ENCODE measurements around the gene RAPGEF6.
"Not testable (repeated sequence)": the region's sequence is repeated elsewhere in the genome, so short reads cannot be mapped to it uniquely, and the experiment has no call there.

Gene RAPGEF6, protein sequence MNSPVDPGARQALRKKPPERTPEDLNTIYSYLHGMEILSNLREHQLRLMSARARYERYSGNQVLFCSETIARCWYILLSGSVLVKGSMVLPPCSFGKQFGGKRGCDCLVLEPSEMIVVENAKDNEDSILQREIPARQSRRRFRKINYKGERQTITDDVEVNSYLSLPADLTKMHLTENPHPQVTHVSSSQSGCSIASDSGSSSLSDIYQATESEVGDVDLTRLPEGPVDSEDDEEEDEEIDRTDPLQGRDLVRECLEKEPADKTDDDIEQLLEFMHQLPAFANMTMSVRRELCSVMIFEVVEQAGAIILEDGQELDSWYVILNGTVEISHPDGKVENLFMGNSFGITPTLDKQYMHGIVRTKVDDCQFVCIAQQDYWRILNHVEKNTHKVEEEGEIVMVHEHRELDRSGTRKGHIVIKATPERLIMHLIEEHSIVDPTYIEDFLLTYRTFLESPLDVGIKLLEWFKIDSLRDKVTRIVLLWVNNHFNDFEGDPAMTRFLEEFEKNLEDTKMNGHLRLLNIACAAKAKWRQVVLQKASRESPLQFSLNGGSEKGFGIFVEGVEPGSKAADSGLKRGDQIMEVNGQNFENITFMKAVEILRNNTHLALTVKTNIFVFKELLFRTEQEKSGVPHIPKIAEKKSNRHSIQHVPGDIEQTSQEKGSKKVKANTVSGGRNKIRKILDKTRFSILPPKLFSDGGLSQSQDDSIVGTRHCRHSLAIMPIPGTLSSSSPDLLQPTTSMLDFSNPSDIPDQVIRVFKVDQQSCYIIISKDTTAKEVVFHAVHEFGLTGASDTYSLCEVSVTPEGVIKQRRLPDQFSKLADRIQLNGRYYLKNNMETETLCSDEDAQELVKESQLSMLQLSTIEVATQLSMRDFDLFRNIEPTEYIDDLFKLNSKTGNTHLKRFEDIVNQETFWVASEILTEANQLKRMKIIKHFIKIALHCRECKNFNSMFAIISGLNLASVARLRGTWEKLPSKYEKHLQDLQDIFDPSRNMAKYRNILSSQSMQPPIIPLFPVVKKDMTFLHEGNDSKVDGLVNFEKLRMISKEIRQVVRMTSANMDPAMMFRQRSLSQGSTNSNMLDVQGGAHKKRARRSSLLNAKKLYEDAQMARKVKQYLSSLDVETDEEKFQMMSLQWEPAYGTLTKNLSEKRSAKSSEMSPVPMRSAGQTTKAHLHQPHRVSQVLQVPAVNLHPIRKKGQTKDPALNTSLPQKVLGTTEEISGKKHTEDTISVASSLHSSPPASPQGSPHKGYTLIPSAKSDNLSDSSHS (N-terminal part only)

DNA sequence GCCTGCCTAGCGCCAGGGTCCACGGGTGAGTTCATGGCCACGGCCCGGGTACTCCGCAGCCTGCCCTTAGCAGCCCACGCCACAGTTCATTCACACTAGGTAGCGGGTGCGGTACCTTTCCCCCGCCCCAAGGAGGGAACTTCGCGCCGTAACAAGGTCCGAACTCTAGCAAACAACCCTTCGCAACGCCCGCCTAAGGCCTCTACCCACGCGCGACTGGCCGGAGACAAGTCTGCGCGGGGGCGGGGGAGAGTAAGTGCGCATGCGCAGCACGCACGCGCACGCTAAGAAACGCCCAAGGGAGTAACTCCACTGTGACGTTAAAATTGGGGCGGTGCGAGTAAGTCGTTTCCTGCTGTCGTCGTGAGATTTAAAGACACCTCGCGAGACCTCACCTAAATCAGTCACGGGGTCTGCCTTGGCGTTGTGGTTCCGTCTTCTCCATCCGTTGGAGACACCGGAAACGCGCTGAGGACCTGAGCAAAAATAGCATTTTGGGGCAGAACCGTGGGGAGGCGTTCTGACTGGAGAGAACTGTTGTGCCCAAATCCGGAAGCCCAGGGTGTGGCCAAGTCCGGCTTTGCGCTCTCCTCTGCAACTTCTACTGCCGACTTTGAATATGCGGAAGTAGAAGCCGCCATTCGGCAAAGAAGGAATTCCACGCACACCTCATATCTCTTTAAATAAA, at the start of gene RAPGEF6:
RAPGEF6 (minus strand) TSS at position 234 of the 688 bp plus-strand sequence; CDS start at position 35, 199 bp downstream.
- peak; percentile 94 to 95 for DNase-seq

DNA sequence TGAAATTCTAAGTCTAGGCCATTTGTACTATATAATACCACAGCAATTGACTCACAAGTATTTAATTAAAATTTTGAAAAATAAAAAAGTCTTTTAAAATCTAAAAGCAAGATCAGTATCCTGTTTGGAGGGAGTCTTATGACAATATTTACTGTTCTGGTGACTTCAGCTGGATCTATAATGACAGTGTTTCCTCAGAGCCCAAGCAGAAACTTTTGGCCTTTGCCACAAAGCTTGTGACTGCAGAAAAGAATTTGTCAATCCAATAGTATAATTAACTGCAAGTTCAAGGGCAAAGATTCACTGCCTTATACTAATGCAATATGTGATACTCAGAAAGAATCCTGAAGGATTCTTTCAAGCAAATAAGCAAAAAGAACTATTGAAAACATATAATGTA, 49.6 kb upstream of the RAPGEF6 start:
- DNase-seq = no peak

DNA sequence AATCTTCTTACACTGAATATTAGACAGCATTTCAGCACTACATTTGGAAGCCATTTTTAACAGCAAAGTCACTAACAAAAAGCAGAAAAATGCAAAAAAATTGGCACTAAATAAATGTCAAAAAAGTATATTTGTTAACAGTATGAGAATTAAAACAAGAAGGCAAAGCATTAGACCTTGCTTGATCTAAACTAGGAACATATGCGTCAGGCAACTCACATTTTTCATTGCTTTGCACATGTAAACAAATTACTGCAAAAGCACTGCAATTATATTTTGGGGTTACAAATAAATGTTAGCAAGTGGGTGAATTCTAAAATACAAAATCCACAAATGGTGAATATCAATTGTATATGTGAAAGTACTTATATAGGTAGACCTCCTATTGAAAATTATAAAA, 49.0 kb upstream of the RAPGEF6 start:
- DNase-seq = no peak

DNA sequence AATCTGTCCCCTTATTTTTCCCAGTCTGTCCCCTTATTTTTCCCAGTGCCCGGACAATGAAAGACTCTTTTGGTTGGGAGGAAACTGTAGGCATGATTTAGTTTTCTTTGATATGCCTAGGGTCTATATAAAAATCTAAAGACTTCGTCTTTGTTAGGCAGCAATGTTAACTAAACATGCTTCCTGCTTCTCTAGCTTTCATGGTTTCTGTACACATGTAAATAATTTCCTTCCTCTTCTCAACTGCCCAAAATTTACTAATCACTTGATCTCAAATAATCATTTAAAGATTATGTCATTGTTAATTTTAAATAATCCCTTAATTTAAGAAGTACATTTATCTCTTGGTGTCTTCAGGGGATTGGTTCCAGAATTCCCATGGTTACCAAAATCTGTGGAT, 47.8 kb upstream of the RAPGEF6 start:
- DNase-seq = no peak

DNA sequence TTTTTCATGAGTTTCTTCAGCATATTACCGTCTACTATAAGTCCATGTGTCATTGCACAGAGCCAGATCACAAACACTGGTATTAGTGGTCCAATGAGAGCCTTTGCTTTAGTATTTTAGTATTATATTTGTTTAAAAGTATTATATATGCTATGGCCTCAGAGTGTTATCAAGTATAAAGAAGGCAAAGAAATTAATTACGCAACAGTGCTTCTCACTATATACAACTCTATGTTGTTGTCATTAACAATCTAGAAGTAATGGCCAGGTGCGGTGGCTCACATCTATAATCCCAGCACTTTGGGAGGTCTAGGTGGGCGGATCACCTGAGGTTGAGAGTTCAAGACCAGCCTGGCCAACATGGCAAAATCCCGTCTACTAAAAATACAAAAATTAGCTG, 47.1 kb upstream of the RAPGEF6 start:
- DNase-seq = no peak

DNA sequence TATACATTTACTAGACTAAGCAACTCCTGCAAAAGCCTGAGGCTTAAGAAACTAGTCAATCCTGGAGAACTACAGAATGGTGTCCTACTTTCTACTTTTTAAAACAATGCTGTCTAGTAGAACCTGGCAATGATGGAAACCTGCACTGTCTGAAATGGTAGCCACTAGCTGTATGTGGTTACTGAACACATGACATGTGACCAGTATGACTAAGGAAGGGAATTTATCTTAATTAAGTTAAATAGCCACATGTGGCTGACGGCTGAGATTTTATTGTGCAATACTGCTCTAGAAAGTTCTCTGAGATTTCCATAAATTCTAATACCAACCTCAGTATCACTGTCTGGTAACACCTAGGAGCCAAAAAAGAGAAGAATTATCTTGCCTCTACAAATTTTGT, 44.9 kb upstream of the RAPGEF6 start:
- no peak for DNase-seq

DNA sequence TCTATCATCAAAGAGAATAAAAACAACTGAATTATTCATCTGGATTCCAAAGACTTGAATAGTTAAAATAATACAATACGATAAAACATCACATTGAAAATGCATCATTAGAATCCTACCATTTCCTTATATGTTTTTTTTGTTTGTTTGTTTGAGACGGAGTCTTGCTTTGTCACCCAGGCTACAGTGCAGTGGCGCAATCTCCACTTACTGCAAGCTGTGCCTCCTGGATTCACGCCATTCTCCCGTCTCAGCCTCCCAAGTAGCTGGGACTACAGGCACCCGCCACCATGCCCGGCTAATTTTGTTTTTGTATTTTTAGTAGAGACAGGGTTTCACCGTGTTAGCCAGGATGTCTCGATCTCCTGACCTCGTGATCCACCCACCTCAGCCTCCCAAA, 43.2 kb upstream of the RAPGEF6 start:
- not testable (repeated sequence) for DNase-seq

DNA sequence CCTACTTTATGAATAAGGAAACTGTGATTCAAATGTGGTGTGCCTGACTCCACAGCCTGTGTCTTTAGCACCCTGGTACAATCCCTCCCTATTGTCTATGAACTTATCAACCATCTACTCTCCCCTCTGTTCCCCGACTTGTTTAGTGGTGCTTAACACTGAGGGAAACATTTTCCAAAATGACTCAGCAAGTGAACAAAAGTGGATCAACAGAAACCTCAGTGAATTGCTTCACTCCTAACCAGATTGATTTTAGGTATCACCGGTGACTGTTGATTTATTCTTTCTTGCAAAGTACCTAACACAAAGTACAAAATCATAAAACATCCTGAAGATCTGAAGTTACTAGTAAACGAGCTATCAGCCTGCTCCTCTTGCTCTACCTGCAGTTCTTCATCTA, 42.1 kb upstream of the RAPGEF6 start:
- no peak for DNase-seq

DNA sequence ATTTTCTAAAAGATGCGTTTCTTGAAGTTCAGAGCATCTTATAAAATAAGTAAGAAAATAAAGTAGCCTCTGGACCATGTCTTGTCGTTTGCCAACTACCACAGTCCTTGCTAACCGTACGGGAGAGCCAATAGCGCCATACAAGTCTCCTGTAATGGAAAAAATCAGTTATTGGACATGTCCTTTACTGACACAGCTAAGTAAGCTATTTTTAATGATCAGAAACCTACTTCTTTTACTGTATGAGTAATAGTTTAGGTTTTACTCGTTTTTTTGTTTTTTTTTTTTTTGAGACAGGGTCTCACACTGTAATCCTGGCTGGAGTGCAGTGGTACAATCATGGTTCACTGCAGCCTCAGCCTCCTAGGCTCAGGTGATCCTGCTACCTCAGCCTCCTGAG, 37.7 kb upstream of the RAPGEF6 start:
- no peak for DNase-seq

DNA sequence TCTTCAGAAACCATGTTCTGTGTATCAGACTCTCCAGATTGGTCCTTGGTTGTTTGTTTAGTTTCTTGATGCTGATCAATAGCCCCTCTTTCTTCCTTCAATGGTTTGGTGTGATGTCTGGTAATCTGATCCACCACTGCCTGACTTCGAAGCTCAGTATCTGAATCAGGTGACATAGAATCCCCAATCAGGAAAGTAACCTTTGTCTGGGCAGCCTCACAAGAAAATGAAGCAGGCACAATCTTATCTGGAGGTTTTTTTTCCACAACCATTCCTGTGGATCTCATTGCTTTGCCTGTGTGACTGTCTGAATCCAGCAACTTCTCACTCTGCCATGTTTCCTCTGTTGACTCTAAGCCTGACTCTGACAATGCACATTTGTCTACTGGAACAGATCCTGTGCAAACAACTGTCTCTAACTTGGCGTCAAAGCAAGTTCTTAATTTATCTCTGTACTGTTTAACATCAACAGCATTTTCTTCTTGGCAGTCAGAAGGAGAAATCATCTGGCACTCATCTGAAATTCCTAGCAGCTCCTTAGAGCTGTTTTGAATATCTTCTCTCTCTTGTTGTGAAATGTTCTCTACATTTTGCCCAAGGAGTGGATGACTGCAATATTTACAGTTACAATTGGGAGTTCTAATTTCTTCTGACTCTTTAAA, 37.1 kb upstream of the RAPGEF6 start:
- no peak for DNase-seq

DNA sequence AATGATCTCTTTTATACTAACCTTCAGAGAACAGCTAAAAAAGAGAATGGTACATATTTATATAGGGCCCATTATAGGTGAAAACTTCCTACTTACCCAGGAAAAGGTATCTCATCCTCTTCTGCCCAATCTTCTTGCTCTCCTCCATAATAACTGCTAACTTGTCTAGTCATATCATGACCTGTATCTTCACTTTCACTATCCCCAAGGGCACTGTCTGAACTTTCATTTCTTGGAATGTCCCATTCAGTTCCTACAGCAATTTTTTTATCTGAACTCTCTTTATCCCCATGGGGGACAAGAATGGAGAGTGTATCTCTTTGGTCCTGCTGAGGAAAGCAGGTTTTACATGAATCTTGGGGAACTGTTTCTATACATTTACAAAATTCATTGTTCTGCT, 36.4 kb upstream of the RAPGEF6 start:
- DNase-seq = no peak

DNA sequence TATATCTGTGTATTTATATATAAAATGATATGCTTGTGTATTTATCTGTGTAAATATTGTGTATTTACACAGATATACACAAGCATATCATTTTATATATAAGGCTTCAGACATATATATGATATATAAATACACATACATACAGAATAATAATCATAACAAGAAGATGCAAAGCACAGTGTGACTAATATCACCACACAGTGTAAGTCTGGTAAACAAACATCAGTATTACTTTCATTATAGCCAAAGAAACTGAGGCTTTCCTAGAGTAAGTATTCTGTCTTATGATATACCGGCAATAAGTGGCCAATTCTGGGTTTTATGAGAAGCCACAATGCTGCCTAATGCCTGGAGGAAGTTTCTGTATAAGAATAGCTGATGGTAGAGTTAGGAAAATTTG, 29.9 kb upstream of the RAPGEF6 start:
- no peak for DNase-seq

DNA sequence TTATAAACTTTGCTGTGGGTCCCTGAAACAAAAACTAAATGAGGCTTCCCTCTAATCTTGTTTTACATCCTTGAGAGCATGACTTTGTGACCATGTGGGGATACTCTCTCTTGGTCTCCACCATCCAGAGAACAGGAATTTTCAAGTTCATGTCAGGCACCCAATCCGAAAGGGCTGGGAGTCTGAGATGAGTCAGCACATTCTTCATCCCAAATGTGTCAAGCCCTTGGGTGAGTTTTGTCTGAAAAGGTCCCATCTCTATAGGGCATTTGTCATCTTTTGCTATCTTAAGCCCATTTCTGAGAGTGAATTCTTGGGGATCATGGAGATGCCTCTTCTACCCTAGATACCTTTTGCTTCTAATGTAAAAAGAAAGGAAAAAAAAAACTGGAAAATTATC, 26.9 kb upstream of the RAPGEF6 start:
- no peak for DNase-seq

DNA sequence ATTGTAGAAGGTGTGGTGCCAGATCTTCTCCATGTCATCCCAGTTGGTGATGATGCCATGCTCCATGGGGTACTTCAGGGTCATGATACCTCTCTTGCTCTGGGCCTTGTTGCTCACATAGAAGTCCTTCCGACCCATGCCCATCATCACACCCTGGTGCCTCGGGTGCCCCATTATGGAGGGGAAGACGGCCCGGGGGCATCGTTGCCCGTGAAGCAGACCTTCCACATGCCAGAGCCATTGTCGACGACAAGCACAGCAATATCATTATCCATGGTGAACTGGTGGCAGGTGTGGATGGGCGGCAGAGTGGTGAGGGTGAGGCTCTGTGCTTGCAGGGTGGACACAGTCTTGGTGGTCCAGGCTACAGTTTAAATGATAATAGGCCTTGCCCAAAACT, 24.8 kb upstream of the RAPGEF6 start:
- no peak for DNase-seq

DNA sequence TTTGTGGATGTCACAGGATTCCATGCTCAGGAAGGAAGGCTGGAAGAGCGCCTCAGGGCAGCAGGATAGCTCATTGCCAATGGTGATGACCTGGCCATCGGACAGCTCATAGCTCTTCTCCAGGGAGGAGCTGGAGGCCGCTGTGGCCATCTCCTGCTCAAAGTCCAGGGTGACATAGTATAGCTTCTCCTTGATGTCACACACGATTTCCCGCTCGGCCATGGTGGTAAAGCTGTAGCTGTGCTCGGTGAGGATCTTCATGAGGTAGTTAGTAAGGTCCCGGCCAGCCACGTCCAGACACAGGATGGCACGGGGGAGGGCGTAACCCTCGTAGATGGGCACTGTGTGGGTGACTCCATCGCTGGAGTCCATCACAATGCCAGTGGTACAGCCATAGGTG, 24.3 kb upstream of the RAPGEF6 start:
- DNase-seq = no peak

DNA sequence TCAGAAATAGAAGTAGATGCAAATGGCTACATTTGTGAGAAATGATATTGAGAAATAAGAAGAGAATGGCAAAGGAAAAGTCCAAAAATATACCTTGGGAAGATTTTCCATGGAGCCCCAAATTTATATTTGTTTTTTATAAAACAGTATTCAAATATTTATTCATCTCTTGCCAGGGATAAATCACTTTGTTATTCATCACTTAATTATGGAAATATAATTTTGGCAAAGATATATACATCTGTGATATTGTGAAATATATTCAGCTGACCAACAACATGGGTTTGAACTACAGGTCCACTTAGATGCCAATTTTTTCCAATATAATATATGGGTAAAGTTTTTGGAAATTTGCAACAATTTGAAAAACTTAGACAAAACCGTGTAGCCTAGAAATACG, 19.7 kb upstream of the RAPGEF6 start:
- no peak for DNase-seq

DNA sequence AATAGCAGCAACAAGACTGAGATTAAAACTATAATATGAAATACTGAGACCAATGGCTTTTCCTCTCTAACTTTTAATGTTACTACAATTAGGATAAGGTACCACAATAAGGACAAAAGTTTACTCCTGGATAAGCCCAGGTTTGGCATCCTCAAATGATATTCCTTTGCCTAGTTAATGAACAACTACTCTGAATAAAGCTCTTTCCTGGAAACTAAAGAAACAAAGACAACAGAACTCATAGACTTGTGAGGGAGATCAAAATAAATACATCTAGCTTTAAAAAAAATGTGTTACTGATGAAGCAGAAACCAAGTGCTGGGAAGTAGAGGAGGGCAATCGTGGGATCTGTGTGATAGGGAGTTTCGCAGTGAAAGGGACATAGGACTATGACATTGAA, 19.3 kb upstream of the RAPGEF6 start:
- DNase-seq = no peak

DNA sequence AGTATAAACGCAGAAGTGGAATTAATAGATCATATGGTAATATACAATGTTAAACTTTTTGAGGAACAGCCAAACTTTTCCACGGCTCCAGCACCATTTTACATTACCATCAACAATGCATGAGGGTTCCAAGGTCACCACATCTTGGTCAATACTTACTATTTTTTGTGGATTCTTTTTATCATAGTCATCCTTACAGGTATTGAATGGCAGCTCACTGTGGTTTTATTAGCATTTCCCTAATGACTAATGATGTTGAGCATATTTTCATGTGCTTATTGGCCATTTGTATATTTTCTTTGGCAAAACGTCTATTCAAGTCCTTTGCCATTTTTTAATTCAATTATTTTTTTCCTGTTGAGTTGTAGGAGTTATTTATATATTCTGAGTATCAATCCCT, 14.1 kb upstream of the RAPGEF6 start:
- DNase-seq = no peak

DNA sequence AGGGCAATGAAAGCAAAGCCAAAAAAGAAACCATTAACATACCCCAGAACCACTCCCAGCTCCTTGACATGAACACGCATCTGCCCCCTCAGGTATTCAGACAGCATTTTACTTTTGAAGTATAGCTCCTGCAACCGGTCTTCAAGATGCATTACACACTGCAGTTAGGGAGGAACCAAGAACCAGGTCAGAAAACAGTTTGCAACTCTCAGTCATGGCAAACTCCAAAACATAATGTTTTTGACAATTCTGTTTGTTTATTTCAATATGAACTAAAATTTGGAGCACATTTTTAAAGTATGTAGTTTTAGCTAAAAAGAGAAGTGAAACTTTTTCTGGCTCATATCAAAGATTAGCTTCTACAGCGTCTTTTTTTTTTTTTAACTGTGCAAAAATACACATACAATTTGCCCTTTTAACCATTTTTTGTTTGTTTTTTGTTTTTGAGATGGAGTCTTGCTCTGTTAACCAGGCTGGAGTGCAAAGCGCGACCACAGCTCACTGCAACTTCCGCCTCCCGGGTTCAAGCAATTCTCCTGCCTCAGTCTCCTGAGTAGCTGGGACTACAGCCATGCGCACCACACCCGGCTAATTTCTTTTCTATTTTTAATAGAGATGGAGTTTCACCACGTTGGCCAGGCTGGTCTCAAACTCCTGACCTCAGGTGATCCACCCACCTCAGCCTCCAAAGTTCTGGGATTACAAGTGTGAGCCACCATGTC, 12.2 kb upstream of the RAPGEF6 start:
- no peak for DNase-seq

DNA sequence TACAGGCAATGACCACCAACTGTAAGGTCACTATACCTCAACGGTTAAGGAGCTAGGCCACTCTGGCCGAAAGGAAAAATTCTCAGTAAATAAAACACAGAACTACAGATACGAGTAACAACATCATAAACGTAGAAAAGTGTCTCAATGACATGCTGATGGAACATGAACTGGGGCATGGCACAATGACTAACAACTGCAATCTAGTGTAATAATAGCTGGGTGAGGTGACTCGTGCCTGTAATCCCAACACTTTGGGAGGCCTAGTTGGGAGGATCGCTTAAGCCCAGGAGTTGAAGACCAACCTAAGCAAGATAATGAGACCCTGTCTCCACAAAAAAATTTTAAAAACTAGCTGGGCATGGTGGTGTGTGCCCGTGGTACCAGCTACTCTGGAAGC, 9.8 kb upstream of the RAPGEF6 start:
- no peak for DNase-seq

DNA sequence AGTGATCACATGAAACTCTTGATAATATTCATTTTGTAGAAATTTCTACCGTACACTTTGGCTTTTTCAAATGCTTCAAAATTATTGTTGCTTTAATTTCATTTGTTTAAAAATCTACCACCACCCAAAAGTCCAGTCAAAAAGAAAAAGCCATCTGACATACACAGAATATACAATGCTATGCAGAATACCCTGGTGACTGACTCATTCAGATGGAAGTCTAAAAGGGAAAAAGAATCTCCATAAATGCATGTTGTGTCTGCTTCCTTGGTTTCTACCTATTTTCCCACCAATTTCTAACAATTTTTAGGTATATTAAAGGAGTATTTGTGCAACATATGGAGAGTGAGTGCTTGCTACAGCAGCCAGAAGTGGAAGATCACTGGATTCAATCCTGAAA, 9.3 kb upstream of the RAPGEF6 start:
- no peak for DNase-seq
